Measurements from ENCODE around the gene RALGDS. TPM values are rescaled to one million over a fixed set of nuclear protein-coding genes. Genes with fewer than 3 reads are reported as not detected.
A peak's percentile ranks its signal among the peaks of the same experiment; 100 is the strongest.

The RALGDS gene
- total RNA-seq, 2 experiments from 2014 or later = 103 to 114 TPM

DNA sequence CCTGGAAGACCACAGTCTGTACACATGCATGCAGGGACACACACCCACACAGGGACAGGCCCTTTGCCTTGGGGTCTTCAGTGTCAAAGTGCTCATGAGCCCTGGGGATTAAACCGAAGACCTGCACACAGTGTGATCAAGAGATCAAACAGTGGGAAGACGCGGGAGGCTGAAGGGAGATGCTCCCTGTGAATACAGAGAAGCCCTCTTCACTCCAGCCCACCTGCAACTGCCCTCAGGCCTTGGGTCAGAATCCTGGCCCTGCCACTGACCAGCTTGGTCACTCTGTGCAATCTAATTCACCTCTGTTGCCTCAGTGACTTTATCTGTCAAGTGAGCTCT is 2.9 kb downstream of the RALGDS start:
- Mint-ChIP-seq H3K27me3 (no peaks in the 10 kb centered on the region), H3K9me3 (ENCODE audit: low read depth) (no peaks in the 10 kb centered on the region), H3K36me3 (no peaks in the 10 kb centered on the region), H3K4me1 (peaks cover 79% of the 10 kb centered on the region), H3K4me3 (no peak overlapping the region), H3K27ac (no peak overlapping the region)
- ATAC-seq (no peak), DNase-seq (no peak)
- CTCF ChIA-PET = interaction anchor here (1.5 to 25.4 kb wide), 2 partner anchors 29 to 68 kb away, joined by 6 to 505 read pairs; no protein-coding TSS in a partner anchor

DNA sequence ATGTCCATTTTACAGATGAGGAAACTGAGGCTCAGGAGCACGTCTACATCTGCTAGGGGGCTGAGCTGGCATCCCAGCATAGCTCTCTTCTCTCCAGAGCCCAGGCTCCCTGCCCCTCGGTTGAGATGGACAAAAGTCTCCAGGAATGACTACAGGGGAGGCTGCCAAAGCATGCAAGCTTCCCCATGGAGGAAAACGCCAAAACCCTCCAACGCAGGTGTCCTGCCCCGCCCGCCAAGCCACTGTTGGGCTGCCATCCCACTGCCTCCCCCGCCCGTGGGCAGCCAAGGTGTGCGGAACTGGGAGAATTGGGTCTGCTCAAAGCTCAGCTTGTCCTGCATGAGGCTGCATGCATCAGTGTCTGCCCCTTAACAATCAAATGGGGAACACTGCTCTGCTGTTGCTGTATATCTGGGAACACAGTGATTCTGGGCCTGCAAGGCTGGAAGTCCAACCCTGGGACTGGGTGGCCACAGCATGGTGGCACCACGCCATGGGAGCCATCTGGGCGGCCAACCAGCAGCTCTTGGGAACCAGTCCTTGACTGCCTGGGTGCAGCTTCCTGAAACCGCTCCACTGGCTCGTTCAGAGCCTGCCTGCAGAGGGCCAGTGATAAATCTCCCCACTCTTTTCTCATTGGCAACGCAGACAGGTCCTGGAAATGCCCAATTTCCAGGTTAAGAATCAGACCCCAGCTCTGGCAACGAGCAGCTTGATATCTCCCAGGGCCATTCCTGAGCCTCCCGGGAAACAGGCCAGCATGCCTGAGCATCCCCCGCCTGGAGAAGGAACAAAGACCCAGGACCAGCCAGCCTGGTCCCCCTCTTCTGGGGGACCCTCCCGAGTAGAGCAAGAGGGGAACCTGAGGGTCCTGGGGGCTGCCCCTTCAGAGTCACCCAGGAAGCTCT is 3.5 kb downstream of the RALGDS start:
- H3K9me3 Mint-ChIP-seq (ENCODE audit: low read depth) = no peaks in the 10 kb centered on the region
- DNase-seq (no peak), ATAC-seq (no peak)
- no peak overlapping the region for H3K4me3 Mint-ChIP-seq
- no peaks in the 10 kb centered on the region for H3K36me3 Mint-ChIP-seq
- CTCF ChIA-PET = interaction anchor here (1.3 to 25.4 kb wide), 3 partner anchors 30 to 69 kb away, joined by 4 to 505 read pairs (median 6); no protein-coding TSS in a partner anchor
- H3K27me3 Mint-ChIP-seq = no peaks in the 10 kb centered on the region
- H3K27ac Mint-ChIP-seq = peak overlapping the region; percentile 90
- peaks cover 81% of the 10 kb centered on the region for H3K4me1 Mint-ChIP-seq

DNA sequence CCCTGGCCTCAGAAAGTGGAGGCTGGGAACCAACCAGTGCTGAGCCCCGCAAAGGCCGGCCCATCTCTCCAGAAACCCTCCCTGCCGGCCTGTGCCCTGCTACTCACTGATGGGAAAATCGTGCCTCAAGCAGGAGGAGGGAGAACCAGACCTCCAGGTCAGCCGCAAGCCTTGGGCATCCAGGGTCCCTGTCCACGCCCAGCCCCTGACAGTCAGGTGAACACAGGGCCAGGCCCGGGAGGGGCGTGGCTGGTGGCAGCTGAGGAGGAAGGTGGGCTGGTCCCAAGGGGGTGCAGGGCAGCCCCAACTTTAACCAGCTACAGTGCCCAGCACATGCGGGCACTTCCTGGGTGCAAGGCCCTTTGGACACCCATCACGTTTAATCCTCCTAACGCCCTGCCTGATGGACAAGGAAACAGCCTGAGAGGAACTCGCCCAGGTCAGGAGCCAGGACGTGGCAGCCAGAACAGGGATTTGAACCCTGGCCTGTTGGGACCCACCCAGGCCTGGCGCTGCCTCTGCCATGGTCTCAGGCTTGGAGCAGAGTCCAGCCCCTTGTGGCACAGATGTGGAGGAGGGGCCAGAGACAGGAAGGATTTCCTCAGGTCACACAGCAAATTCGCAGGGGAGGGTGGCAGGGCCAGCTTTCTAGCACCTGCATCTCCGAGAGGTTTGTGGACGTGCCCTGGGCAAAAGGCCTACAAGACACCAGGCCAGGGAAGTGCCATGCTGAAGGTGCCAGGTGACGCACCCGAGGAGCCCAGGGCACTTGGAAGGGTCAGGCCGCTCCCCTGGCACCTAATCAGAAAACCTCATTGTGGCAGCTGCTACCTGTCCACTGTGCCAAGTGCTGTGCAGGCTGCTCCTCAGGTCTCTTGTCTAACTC is 4.5 kb downstream of the RALGDS start:
- CTCF ChIA-PET = interaction anchor here (0.7 to 25.4 kb wide), 6 partner anchors 14 to 68 kb away, joined by 3 to 505 read pairs (median 4); no protein-coding TSS in a partner anchor
- H3K9me3 Mint-ChIP-seq (ENCODE audit: low read depth) = no peaks in the 10 kb centered on the region
- H3K27me3 Mint-ChIP-seq = no peaks in the 10 kb centered on the region
- peak overlapping the region; percentile 90 for H3K27ac Mint-ChIP-seq
- ATAC-seq = no peak
- no peak overlapping the region for H3K4me3 Mint-ChIP-seq
- no peak for DNase-seq
- H3K4me1 Mint-ChIP-seq = peaks cover 75% of the 10 kb centered on the region
- H3K36me3 Mint-ChIP-seq = no peaks in the 10 kb centered on the region

DNA sequence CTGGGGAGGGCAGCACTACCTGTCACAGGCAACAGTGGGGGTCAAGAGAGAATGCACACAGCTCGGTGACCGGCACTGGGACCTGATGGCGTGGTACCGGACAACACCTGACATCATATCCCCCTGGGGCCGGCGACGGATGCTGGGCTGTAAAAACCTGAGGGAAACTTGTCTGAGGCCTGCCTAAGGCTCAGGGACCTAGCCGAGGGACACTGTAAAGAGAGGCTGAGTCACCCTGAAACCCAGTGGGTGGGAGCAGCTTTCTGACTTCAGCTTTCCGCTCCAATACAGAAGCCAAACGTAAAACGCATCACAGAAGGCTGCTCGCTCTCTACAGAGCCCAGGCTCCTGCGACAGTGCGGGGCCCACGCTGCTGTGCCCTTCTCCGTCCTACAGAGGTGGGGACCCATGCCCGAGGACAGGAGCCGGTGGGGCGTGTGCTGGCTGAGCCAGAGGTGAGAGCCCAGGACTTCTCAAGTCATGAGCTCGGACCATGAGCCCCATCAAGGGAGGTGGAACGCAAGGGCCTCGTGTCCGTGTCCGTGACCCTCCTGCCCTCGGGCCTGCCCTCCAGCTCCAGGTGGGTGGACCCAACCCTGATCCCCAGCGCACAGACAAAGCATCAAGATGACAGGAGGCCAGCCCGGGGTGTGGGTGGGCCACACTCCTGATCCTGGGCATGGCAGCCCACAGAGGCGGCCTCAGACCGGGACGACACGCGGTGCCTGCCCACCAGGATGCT is 5.3 kb downstream of the RALGDS start:
- peak; percentile 95 for ATAC-seq
- Mint-ChIP-seq H3K36me3 (no peaks in the 10 kb centered on the region), H3K4me3 (peak overlapping the region; percentile 47), H3K4me1 (peaks cover 72% of the 10 kb centered on the region), H3K27me3 (no peaks in the 10 kb centered on the region), H3K27ac (peak overlapping the region; percentile 90), H3K9me3 (ENCODE audit: low read depth) (no peaks in the 10 kb centered on the region)
- CTCF ChIA-PET = interaction anchor here (0.9 to 25.4 kb wide), 7 partner anchors 13 to 94 kb away, joined by 3 to 505 read pairs (median 3); no protein-coding TSS in a partner anchor
- DNase-seq = peak; percentile 89

DNA sequence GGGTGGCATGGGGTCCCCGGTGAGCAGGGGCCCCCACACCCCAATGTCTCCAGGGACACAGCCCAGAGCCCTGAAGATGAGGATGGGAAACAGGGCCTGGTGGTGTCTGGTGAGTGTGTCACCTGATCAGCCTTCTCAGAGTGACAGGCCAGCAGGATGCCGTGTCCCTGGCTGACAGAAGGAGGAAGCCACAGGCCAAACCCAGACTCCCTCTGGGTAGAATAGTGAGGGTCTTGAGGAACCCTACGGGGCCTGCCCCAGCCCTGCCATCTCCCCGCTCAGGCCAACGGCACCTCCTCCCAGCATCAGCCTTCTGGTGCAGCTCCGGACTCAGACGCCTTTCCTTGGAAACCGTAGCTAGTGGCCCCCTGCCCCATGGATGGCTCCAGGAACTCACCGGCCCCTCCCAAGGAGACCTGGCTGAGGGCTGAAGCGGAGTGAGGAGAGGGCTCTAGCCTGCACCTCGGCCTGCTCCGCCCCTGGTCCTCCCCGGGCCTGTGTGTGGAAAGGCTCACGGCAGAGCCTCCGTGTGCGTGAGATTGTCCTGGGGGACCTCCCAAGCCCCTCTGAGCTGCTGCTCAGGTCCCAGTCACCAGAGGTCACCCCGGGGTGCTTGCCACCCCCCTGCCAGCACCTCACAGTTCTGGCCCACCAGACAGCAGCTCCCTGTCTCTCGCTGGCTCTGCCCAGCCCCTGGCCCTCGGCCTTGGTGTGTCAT is 6.0 kb downstream of the RALGDS start:
- DNase-seq (peak; percentile 62), ATAC-seq (no peak)
- Mint-ChIP-seq H3K27me3 (no peaks in the 10 kb centered on the region), H3K27ac (peak overlapping the region; percentile 90), H3K36me3 (peaks cover 4% of the 10 kb centered on the region), H3K4me3 (peak overlapping the region; percentile 47), H3K4me1 (peaks cover 70% of the 10 kb centered on the region), H3K9me3 (ENCODE audit: low read depth) (no peaks in the 10 kb centered on the region)
- CTCF ChIA-PET = interaction anchor here (0.9 to 25.4 kb wide), 10 partner anchors 12 to 93 kb away, joined by 3 to 505 read pairs (median 3); no protein-coding TSS in a partner anchor

DNA sequence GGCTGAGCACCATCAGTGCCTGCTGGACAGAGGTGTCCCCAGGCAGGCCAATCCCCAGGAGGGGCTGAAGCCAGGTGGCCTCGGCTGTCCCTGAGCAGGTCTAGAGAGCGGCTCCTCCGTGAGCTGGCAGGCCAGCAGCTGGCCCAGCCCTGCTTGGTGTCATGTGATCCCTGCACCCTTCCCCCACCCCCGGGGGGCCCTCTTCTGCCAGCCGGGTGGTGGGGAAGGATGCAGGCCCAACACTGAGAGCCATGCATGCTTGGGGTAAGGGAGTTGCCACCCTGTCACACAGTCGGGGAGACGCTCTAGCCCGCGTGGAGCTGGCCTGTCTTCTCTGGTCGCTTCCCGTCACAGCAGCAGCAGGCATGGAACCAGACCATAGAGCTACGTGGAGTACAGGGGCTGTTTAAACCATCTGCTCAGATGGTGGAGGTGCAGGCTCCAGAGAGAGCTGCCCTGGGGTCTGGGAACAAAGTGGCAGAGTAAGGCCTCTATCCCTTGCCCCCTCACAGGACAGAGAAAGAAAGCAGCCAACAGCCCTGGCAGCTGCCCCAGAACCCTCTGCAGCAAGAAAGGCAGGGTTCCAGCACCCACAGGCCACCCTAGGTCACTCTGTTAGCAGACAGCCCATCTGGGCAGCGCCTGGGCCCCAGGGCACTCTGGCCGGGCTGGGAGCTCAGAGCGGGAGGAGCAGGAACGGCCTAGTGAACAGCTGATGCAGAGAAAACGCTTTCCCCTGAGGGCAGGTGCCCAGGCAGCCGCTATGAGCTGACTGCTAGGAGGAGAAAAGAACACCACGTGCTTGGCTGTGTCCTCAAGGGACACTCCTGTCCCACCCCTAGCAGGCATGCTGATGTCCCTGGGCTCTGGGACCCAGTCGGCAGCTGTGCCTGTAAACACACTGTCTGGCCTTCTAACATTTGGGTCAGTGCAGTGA is 6.8 kb downstream of the RALGDS start:
- Mint-ChIP-seq H3K4me1 (peaks cover 67% of the 10 kb centered on the region), H3K27ac (peak overlapping the region; percentile 90), H3K4me3 (no peak overlapping the region), H3K9me3 (ENCODE audit: low read depth) (no peaks in the 10 kb centered on the region), H3K36me3 (peaks cover 8% of the 10 kb centered on the region), H3K27me3 (no peaks in the 10 kb centered on the region)
- CTCF ChIA-PET = interaction anchor here (1.0 to 25.4 kb wide), 7 partner anchors 11 to 92 kb away, joined by 3 to 505 read pairs (median 4); no protein-coding TSS in a partner anchor
- DNase-seq (no peak), ATAC-seq (no peak)

DNA sequence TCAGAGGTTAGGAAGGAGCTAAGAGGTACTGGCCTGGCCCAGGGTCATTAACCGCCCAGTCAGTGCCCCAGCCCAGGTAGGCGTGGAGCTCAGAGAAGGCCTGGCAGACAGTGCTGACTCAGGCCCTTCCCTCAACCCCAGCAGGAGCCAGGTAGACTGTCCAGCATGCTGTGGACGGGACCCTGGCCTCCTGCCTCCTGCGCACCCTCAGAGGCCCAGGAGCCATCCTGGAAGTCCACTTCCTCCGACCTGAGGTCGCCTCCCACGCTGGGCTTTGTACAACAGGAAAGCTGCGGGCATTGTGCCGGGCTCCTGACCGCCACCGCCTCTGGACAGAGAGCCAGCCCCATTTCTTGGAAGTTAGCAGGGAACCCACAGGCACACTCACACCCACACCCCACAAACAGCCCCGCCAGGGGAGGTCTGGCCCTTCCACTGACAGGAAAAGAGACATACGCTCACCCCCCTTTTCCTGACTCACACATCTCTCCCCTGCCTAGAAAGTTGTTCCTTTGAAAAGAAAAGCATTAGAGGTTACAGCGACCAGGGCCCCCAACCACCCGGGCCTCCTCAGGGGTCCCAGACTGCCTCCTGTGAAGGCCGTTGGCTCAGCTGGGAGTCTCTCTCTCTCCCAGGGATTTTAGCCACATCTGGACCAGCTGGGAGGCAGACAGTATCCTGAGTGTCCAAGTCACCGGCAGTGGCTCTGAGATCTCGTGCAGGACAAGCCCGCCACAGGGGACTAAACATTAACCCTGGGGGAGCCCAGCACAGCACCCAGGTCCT is 7.7 kb downstream of the RALGDS start:
- ATAC-seq = no peak
- Mint-ChIP-seq H3K27ac (peak overlapping the region; percentile 75), H3K9me3 (ENCODE audit: low read depth) (no peaks in the 10 kb centered on the region), H3K36me3 (peaks cover 11% of the 10 kb centered on the region), H3K27me3 (no peaks in the 10 kb centered on the region), H3K4me3 (no peak overlapping the region), H3K4me1 (peaks cover 59% of the 10 kb centered on the region)
- CTCF ChIA-PET = interaction anchor here (1.1 to 25.4 kb wide), 4 partner anchors 11 to 82 kb away, joined by 3 to 505 read pairs (median 16); no protein-coding TSS in a partner anchor
- DNase-seq = no peak

DNA sequence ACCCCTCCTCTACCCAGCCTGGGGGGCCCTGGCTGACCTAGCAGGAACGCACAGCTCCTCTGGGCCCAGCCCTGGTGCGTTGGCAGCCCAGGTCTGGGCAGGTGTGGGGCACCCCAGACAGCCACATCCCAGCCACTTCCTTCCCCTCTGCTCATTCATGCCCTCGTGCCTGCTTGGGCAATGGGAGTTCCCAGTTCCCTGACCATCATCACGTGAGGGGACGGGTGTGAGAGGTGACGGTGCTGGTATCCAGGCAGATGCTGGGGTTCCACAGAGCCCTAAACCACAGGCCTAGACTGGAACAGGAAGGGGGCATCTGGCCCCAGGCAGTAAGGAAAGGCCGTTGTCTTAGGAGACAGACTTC is 8.4 kb downstream of the RALGDS start:
- CTCF ChIA-PET = interaction anchor here (1.1 to 25.4 kb wide), 3 partner anchors 10 to 65 kb away, joined by 3 to 505 read pairs (median 29); no protein-coding TSS in a partner anchor
- Mint-ChIP-seq H3K4me3 (no peak overlapping the region), H3K36me3 (peaks cover 16% of the 10 kb centered on the region), H3K27ac (peak overlapping the region; percentile 75), H3K27me3 (no peaks in the 10 kb centered on the region), H3K9me3 (ENCODE audit: low read depth) (no peaks in the 10 kb centered on the region), H3K4me1 (peaks cover 55% of the 10 kb centered on the region)
- peak; percentile 52 for DNase-seq
- no peak for ATAC-seq

DNA sequence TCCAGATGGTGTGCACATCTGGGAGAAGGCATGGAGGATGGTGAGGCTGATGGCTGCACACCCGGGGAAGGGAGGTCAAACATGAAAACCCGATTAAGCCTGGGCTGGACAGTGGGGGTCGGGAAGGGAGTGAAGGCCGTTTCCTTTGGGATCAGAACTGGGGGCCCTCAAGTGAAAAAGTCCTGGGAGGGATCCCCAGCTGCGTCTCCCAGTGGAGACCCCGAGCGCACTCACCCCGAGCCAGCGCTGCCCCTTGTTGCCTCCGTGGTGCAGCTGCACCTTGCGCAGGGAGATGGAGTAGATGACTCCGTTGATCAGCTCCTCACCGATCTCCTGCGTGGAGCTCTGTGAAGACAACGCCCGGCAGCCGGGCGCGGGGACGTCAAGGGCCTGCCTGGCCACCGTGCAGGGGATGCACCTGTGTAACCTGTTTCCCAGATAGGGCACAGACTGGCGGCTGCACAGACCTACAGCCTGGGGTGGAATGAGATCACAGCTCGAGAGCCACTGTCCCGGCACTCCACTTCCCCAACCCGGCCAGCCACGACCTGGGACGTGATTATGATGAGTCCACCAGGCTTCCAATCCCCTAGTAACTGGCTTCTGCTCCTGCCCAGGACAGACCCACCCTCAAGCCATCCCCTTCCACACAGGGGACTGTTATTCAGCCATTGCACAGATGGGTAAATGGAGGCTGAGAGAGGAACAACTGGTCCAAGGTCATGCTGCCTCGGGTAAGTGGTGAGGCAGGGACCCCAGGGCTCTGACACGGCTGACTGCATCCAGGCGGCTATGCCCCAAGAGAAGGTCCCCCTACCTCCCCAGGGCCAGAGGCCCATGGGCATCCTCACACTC is 9.0 kb downstream of the RALGDS start:
- Mint-ChIP-seq H3K27ac (no peak overlapping the region), H3K27me3 (no peaks in the 10 kb centered on the region), H3K4me3 (no peak overlapping the region), H3K4me1 (peaks cover 49% of the 10 kb centered on the region), H3K36me3 (peaks cover 18% of the 10 kb centered on the region), H3K9me3 (ENCODE audit: low read depth) (no peaks in the 10 kb centered on the region)
- CTCF ChIA-PET = interaction anchor here (5.6 to 25.4 kb wide), 2 partner anchors 9 to 35 kb away, joined by 29 to 505 read pairs; no protein-coding TSS in a partner anchor
- no peak for ATAC-seq
- no peak for DNase-seq

Measured in activated CD8-positive, alpha-beta memory T cell treated with anti-CD3 and anti-CD28 coated beads, Interleukin-2, amount 10 ng/mL, durations not matched to agents 7 days and 5 days (primary cell).